Measurements from ENCODE around the gene ZNG1B. TPM values are rescaled to one million over a fixed set of nuclear protein-coding genes. Genes with fewer than 3 reads are reported as not detected.
"Not testable (repeated sequence)": the region's sequence is repeated elsewhere in the genome, so short reads cannot be mapped to it uniquely, and the experiment has no call there.

Gene ZNG1B
- total RNA-seq, 1 experiment from 2014 or later = 23.9 TPM

DNA sequence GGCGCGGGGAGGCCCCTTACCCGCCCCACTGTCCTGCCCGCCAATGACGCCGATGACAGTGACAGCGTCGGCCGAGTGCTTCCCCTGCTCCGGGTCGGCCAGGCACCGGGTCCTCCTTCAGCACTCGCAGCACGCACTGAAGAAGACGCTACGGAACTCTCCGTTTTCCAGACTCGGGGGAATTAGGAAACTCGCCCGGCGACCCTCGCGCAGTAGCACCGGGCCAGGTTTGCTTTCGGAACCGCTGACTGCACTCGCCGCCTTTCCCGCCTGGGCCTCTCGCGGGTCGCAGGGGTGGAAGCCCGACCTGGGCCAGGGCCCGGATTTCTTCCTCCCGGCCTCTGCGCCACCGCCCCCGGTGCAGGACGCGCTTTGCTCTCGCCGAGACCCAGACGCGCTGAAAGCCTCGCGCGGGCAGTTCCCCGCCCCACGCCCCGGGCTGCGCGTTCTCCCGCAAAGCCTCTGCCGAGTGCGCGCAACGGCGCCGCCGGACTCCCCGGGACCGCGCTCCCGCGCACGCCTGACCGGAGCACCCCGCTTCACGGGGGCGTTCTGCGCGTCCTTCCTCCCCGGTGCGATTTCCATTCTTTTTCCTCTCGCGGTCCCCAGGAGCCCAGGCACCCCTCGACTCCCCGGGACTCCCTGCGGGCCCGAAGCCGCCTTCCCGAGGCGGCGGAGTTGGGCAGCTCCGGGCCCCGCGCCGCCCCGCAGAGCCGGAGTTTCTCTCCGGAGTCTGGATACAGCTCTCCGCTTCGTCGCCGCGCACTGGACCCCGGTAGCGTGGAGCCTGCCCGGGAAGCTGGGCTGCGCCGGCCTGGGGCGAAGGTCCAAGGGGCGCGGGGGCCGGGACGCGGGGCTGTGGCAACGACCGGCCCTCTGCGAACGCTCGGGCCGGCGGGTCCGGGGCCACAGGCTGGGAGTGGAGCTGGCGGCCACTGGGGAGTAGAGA lies 65.9 kb downstream of the ZNG1B start:
- not testable (repeated sequence) for DNase-seq (ENCODE audit: low spot score)

DNA sequence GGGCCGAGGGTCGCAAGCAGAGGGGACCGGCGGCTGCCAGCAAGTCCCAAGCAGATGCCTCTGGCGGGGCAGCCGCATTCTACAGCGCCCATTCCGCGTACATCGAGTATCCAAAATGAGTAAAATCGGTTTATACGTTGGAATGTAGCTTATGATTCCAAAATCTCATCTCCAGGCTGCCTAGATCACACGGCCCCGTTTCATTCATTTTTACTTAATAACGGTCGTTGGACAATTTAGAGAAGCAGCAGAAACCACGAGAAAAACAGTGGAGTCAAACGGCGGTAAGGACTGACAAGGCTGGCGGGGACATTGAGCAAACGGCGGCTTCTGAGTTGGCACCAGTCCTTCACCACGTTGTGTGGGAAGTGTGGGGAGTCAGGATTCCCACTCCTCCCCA lies 66.6 kb downstream of the ZNG1B start:
- DNase-seq (ENCODE audit: low spot score) = not testable (repeated sequence)

DNA sequence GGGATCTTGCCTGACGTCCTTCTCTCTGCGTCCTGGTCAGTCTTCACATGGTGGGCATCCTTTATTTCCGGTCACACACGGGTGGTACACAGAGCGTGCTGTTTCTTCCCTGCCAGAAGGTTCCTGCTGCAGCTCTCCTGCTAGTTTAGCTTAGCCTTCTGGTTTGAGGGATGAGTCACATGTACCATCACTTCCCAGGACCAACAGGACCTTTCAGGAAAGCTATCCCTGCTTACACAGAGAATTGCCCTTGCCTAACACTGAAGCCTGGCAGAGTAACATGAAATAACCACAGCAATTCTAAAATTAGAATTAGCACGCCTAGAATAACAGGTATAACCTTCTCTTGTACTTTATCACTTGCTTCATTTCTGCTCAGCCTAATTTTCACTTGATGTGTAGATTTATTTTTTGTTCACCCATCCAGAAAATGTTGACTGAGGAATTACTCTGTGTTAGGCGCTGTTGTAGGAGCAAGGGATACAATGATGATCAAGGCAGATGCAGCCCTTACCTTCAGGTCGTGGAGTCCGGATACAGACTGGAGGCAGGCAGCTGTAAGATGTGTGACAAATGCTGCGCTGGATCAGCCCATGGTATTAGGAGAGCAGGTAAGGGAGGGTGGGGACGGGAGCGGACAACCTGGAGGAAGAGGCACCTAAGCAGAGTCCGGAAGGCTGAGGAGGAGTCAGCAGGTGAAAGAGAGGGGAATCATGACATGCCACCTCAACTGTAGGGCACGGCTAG lies 70.1 kb downstream of the ZNG1B start:
- not testable (repeated sequence) for DNase-seq (ENCODE audit: low spot score)

DNA sequence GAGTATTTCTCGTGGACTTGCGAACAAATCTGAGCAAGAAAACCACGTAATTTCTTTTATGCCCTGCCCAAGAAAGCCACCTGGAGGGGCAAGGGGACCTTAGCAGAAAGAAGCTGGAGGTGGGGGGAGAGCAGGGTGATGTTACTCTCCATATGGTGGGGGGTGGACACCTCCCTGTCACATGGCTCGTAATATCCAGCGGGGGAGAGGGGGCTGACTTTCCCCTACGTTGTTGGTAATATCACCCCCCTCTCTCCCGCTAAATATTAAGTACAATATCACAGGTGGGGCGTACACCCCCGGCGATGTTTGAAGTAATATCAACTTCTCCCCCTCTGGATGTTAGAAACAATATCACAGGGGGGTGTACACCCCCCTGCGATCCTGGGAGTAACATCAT lies 70.7 kb downstream of the ZNG1B start:
- not testable (repeated sequence) for DNase-seq (ENCODE audit: low spot score)

DNA sequence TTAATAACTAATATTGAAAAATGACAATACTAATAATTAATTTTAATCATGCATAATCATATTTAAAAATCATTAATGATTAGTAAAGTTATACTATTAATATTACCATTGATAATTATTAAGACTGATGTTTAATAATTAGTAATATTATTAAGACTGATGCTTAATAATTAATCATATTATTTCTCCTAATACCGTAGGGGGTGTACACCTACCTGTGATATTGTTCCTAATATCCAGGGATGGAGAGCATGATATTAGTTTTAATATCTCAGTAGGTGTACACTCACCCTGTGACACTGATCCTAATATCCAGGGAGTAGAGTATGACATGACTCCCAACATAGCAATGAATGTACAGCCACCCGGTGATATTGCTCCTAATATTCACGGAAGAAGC lies 73.4 kb downstream of the ZNG1B start:
- not testable (repeated sequence) for DNase-seq (ENCODE audit: low spot score)

DNA sequence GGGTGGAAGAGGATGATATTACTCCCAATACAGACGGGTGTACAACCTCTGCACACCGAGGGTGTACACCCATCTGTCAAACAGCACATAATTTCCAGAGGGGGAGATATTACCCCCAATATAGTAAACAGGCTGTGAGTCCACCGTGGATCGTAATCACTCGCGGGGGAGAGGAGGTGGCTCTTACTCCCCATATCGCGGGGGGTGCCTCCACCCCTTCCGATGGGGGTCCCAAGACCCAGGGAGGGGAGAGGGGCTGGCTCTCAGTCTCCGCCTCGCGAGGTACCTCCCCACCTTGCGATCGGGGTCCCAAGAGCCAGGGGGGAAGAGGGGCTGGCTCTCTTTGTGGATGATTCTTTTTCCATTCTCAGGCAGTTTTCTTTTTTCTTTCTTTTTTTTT lies 74.4 kb downstream of the ZNG1B start:
- not testable (repeated sequence) for DNase-seq (ENCODE audit: low spot score)

DNA sequence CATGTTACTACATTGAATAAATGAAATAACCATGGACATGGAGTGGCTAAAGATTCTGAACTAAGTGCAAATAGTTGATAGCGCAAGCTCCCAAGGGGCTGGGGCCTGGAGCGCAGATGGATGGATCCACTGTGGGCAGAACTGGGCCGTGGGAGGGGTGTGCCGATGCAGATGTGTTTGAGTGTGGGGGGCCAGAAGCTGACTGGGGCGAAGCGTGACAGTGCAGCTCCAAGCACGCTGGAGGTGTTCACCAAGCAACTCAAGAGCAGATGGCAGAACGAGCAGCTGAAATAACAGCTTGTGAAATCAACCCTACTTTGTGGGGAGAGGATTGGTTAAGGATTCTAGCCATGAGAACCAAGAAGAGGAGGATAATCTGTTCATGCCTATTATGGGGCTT lies 78.0 kb downstream of the ZNG1B start:
- DNase-seq (ENCODE audit: low spot score) = not testable (repeated sequence)

DNA sequence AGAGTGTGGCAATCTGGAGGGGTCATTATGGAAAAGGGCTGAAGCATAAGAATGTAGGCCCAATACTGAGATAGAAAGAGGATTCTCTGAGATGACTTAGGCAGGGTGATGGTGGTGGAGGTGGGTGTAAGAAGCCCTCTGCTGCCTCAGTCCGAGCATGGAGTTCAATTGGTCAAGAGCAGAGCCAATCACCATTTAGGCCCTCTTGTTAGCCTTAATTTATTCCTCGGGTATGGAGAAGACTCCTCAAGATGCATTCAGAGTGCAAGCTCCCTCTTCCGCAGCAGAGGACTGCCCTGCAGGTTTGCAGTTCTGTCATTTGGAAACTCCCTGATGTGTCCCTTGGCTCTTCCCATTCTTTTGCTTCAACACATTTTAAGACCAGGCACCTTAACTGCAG lies 78.5 kb downstream of the ZNG1B start:
- DNase-seq (ENCODE audit: low spot score) = not testable (repeated sequence)

DNA sequence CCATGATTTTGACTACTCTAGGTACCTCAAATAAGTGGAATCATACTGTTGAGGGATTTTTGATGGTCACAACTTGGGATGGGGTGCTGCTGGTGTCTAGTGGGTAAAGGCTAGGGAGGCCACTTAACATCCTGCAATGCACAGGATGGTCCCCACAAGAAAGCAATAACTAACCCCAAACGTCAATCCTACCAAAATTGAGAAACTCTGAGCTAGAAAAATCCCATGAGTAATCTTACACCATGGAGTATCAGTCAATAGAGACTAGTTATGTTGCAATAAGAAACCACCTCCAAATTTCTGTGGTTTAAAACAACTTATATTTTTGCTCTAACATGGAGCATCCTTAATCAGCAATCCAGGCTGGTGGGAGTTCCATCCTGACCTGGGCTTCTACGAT lies 79.5 kb downstream of the ZNG1B start:
- DNase-seq (ENCODE audit: low spot score) = not testable (repeated sequence)

DNA sequence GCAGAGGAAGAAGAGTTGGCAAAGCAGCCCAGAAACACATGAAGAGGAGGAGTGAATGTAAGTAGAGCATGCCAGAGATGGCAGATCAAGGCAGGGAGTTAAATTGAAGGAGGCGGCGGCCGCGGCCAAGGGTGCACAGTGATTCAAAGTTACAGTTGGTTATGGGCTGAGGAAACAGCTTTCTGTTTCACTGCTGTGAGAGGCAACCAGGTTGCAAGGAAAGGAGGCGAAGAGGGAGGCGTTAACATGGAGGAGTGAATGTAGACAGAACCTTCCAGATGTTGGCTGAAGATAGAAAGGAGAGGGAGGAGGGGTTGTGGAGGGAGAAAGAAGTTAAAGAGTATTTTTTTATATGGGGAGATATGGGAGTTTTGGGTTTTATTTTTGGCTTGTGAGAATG lies 83.3 kb downstream of the ZNG1B start:
- DNase-seq (ENCODE audit: low spot score) = not testable (repeated sequence)

DNA sequence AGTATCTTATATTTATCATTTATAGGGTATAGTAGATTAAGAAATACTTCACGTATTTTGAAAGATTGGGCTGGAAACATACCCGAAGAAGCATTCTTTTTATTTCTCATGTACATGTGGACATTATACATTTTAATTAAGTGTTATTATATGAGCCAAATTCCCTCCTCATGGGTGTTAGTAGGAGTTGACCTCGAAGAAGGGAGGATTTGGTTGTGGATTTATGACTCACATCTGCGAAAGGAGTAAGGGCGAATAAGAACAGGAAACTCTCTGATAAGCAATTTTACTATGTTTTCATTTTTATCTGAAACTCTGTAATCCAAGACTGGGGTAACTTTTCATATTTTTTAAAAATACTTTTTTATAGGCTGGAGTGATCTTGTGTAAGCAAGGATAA lies 84.0 kb downstream of the ZNG1B start:
- DNase-seq (ENCODE audit: low spot score) = not testable (repeated sequence)

DNA sequence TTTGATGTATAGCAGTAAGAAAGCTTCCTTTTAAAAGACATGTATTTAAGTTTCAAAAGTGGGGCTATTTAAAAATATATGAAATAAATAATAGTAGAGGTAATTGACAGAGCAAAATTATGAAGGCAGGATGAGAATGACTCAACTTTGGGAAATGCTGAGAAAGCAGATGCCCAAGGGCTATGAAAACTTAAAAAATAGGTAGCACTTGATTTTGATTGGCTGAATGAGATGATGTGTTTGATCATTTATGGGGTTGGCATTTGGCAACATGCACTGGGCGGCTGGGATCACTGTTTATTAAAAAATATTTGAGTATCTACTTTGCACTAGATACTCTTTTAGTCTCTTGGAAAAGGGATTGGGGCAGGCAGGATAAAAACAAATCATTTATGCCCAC lies 87.5 kb downstream of the ZNG1B start:
- DNase-seq (ENCODE audit: low spot score) = not testable (repeated sequence)

DNA sequence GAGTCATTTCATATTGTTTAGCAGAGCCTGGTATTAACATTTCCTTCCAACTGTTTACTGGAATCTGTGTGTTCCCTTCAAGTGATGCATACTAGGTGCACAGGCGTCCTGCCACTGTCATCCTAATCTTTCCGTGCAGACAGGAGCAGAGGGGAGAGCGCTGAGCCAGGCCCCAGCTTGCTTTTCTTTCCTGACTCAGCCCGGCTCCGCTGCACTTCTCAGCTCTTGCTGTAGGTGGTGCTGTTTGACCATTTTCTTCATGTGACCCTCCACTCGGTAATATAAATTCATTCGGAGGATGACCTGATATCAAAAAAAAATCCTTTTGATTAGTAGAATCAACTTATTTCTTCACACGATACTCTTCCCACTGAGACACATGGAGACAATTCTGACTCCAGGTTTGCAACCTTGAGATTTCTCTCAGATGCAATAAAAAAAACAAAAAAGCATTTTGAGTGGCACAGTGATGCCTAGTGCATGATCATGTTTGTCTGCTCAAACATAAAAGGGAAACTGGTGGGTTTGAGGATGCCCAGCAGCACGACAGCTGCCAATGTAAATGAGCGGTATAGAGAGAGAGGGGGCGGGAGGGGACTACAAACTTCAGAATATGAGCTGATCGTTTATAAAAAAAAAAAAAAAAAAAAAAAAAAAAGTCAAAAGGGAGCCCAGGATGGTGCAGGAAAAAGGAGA lies 90.0 kb downstream of the ZNG1B start:
- not testable (repeated sequence) for DNase-seq (ENCODE audit: low spot score)

DNA sequence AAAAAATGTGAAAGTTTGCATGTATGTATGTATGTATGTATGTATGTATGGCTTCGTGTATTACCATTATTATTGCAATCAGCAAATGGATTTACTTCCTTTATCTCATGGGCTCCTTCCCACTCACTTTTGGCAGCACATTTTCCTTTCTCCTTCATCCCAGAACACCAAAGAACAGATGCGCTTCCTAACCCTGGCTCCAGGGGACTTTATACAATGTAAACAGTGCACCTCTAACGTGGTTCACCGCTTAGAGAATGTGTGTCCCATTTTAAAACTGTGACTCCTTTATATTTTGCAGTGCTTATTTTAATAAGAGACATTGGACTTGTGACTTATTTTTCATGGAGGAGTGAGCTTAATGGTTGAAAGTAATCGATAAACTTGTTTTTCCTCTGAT lies 90.6 kb downstream of the ZNG1B start:
- DNase-seq (ENCODE audit: low spot score) = peak; percentile 0

DNA sequence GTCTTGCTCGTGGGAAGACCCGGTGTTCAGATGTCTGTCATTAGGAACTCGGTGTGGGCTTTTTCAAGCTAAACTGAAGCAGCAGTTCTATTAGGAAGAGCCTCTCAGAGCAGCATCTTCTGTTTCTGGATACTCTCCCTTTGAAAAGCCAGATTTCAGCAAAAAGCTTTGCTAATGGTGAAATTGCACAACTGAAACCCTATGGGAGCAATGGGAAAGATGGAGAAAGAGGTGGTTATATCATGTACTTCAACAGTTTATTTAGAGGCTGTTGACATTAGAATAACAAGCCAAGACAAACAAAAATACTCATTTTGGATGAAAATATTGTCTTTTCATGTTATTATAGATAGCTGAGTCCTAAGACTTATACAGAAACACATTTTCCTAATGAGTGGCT lies 91.4 kb downstream of the ZNG1B start:
- DNase-seq (ENCODE audit: low spot score) = not testable (repeated sequence)

DNA sequence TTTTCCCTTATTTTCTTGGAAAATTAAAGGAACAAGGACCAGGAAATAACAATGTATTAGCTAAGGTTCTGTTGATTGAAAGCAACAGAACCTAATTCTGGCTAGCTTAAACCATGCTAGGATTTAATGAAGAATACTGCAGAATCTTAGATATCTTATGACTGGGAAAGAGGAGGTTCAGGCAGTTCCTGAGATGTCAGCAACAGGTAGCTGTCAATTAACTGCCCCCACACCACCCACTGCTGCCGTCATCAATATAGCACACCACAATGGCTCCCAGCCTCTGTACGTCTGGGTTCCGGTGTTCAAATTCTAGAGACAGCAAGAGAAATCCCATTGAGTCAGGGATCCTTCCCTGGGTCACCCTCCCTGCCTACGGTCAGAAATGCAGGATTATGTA lies 95.5 kb downstream of the ZNG1B start:
- DNase-seq (ENCODE audit: low spot score) = not testable (repeated sequence)

DNA sequence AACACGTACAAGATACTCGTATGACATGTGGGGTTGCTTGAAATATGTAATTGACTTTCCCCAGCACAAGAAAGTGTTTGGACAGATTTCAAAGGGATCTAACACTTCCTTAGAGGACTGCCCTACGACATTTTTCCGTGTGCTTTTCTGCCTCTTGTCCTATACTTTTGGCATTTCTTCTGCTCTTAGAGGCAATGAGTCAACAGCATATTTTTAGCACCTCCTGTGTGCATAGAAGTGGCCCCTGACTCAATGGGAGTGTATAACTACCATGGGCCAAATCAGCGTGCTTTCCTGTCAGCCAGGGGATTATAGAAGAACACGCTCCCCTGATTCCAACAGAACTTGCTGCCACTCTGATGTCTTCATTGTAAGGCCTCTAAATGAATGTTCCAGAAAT lies 99.1 kb downstream of the ZNG1B start:
- DNase-seq (ENCODE audit: low spot score) = not testable (repeated sequence)

DNA sequence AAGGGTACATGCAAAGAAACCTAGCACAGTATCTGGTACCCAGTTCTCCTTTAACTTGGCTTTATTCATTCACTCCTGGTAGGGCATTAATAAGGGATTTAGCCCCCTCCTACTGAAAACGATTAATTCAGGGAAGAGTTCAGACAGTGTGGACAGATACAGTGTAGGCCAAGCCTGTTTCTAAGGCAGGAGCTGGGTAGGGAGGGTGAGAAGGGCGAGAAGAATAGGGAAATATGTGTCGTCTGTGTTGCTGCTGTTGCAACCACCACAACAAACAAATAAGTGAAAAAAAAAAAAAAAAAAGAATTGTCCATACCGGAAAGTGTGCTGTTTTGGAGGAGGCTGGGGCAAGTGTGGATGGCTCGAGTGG lies 103.3 kb downstream of the ZNG1B start:
- not testable (repeated sequence) for DNase-seq (ENCODE audit: low spot score)

DNA sequence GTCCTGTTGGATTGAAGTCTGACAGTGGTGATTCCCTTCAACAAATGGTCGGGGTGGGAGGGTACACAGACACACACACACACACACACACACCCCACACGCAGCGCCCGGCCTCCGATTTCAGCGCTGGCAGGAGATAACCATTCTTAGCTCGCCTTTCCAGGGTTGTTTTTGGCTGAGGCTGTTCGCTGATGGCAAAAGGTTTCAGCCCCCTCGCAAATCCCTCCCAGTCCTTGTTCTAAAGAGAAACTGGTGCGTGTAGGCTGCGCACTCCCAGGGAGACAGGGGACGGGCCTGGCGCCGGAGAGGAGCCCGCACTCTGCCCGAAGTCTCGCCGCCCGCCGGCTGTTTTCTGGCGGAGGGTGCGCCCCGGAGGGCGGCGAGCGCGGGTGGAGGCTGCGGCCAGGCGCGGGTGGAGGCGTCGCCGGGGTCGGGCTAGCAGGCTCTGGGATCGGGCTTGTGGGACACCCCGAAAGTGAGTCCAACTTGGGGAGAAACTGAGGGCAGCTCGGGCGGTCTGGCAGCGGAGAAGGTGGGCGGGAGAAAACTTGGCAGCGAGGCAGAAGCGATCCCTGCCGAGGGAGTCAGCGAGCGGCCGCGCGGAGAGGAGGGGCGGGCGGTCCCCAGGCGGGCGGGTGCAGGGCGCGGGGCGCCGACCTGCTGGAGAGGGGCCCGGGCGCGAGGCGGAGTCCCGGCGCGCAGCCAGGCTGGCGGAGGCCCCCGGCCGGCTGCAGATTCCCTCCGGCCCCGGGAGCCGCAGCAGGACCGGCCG lies 103.9 kb downstream of the ZNG1B start:
- DNase-seq (ENCODE audit: low spot score) = not testable (repeated sequence)

DNA sequence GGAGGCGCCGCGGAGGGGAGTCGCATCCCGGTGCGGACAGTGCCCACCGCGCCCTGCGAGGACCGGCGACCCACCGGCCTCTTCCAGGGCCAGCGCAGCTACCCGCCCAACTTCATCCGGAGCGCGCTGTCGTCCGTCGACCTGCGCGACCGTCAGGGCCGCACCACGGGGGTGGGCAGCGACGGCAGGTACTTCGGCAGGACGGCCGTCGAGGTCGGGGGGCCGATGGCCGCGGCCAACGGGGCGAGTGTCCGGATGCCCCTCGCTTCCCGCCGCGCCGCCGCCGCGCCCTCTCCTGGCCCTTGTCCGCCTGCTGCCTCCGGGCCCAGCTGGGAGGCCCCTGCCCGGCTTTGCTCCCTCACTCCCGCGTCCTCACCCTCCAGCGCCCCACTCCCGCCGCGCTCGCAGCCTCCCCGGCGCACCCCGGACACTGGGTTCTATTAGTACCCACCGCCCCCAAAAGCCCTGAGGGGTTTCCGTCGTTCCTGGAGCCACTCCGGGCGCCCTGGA lies 104.5 kb downstream of the ZNG1B start:
- DNase-seq (ENCODE audit: low spot score) = not testable (repeated sequence)

DNA sequence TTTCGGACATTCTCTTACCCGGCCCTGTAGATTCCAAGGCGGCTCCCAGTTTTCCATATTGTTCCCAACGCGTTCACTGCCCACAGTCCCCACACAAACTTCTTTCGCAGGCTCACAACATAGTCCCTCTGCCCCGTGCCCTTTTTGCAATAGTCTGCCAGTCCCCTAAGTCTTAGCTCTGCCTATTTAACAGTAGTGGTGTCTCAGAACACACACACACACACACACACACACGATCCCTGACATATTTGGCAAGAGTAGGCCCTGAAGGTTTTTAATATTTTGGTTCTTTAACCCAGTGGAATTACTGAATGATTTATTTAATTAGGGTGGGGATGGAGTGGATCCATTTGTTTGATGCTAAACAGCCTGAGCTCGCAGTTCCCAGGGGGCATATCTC lies 105.0 kb downstream of the ZNG1B start:
- not testable (repeated sequence) for DNase-seq (ENCODE audit: low spot score)

All from HT-29 (cell line).